Measurements from ENCODE around the gene CEACAM20.
"Not testable (repeated sequence)": the region's sequence is repeated elsewhere in the genome, so short reads cannot be mapped to it uniquely, and the experiment has no call there.

CEACAM20 gene

DNA sequence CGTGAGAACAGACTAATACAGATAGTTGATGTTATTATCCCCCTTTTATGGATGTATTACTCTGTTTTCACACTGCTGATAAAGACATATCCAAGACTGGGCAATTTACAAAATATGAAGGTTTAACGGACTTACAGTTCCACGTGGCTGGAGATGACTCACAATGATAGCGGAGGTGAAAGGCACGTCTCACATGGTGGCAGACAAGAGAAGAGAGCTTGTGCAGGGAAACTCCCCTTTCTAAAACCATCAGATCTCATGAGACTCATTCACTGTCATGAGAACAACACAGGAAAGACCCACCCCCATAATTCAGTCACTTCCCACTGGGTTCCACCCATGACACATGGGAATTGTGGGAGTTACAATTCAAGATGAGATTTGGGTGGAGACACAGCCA lies 60.7 kb downstream of the CEACAM20 start:
- not testable (repeated sequence) for DNase-seq

DNA sequence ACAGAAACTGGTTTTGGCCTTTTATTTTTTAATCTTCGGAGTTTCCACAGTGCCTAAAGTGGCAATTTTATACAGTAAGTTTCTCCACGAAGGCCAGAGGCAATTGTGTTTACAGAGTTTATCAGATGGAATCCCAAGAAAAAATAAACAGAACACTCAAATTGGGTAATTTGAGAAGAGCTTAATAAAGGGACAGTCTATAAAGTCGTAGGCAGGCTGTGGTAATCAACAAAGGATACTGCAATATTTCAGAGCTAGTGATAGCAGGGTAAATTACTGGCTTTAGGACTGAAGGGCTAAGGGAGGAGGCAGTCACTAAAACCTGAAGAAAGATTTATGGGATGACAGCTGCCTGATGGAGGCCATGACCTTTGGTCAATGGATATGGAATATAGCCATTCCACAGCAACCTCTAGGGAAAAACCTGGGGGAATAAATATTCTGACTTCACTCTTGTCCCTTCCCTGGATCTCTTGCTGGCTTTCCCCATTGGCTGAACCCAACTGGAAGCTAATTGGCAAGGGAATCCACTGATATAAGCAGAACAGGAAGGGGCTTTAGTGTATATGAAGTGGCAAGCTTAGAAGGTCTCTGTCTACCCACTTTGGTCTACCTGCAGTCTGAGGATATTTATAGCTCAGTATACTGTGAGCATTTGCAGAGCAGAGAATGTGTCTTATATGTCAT lies 66.7 kb downstream of the CEACAM20 start:
- not testable (repeated sequence) for DNase-seq

Data from NCI-H2081 (cell line).